Activated CD4-positive, alpha-beta T cell treated with anti-CD3 and anti-CD28 coated beads for 48 hours (primary cell): ENCODE results near the gene DENND2A.
"Not testable (repeated sequence)": the region's sequence is repeated elsewhere in the genome, so short reads cannot be mapped to it uniquely, and the experiment has no call there.

Source experiments
- DNase-seq: peaks from one replicate; pipeline ENCODE4 v3.0.0-alpha.2; 2020

The DENND2A gene

DNA sequence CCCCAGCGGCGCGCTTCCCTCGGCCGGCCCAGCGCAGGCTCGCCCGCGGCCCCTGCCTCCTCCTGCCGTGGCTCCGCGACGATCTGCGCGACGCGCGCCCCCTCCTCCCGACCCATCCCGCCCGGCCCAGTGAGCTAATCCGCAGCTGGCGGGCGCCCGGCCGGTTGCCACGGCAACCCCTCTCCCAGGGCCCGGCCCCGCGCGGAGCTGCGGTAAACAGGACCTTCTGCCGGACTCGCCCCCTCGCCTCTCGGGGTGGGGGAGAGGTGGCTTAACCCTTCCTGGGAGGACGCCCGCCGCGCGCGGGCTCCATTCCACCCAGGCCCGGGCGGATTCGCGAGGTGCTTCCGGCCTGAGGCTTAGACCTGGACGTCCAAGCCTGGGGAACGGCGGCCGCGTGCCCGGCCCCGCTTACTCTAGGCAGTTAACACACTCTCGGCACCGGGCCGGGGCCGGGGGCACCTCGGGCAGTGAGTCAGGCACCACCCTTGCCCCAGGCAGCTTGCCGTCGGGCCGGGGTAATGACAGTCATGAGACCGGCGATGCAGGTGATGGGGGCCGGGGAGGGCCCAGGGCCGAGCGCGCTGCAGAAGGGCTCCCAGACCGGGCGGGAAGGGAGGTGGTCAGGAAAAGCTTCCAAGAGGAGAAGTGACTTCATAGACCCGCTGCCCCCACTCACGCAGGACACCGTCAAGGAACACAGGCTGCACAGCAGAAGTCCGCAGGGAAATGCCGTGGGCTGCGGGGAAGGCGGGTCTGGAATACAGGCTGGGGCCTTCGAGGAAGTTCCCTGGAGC is at the start of gene DENND2A:
DENND2A (minus strand) TSS at position 87 of the 797 bp plus-strand sequence. CDS start 38,416 bp downstream, outside the sequence.
- peak; percentile 13 for DNase-seq

- no peak for DNase-seq
Measured at GRCh38 chr7:140689199-140690152, 48.9 kb upstream of the DENND2A start.

GRCh38 chr7:140688341-140688740 is 47.7 kb upstream of the DENND2A start:
- DNase-seq: no peak

GRCh38 chr7:140686921-140687320 is 46.3 kb upstream of the DENND2A start:
- no peak for DNase-seq

GRCh38 chr7:140685407-140686087 is 44.9 kb upstream of the DENND2A start:
- DNase-seq: no peak

DNA sequence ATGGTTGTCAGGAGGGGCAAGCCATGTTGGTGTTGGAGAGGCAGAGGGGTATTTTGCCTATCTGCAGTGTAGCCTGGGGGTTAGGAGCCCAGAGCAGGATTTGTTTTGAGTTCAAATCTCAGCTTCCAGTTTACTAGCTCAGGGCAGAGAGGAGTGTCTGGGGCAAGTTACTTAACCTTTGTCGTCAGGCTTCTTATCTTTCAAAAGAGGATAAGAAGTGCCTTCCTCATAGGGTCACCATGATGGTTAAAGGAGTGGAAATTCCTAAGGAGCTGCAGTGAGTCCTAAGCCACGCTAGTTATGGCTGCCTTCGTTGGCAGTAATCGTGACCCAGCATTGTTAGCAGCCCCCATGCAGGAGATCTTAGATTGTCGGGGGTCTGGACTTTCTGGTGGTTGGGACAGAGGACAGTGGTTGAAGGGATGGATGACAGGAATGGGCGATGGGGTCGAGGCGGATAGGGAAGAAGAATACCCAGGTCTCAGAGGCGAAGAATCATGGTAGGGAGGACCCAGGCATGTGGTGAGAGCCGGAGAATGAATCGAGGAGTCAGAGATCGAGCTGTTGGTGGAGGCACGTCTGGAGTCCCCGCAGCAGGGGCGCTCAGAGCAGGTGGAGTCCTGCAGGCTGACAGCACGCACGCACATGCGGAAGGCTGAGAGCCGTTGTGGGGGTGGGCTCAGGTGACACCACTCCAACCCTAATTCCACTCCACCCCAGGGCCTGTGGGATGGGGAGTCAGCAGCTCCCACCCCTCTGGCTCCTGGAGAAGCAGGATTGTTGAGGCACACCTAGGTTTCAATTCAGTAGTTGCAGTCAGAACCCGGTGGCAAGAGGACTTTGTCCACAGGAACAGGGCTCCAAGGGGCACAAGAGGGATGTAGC is 43.7 kb upstream of the DENND2A start:
- no peak for DNase-seq

GRCh38 chr7:140683657-140684056 is 43.0 kb upstream of the DENND2A start:
- DNase-seq: no peak

- no peak for DNase-seq
Measured at GRCh38 chr7:140681766-140682165, 41.2 kb upstream of the DENND2A start.

DNA sequence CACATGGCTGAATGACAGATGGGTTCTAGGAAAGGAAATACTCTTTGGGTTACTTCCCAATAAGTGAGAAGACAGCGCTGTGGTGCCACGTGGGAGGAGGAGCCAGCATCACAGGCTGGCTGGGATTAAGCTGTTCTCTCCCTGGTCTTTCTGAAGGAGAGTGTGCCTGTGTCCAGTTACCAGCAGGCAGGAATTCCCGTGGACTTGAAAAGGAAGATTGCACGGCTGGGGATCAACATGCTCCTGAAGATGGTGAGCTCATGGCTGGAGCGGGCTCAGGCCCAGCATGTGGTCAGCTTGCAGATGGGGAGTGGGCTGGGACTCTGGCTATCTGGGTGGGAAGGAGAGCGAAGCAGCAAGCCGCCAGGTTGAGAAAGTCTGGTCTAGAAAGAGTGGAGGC is 40.3 kb upstream of the DENND2A start:
- DNase-seq: no peak

DNA sequence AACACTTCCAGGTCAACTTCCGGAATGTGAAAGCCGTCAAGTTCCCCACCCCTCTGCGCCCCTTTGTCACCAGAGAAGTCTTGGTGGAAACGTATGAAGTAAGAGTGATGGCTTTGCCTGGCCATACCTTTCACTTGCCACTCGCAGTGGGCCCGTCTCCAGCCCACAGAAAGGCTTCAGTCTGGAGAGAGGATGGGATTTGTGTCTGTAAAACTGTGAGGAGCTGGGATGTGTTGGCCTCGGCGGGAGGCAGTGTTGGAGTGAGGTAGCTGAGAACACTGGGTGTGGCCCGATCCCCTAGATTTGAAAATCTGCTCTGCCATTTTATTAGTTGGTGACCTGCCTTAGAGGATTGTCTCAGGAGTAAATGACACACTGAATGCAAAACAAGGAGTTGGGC is 38.6 kb upstream of the DENND2A start:
- no peak for DNase-seq

- DNase-seq: no peak
Measured at GRCh38 chr7:140678816-140679130, 38.2 kb upstream of the DENND2A start.

- DNase-seq: no peak
Measured at GRCh38 chr7:140678081-140678815, 37.6 kb upstream of the DENND2A start.

DNA sequence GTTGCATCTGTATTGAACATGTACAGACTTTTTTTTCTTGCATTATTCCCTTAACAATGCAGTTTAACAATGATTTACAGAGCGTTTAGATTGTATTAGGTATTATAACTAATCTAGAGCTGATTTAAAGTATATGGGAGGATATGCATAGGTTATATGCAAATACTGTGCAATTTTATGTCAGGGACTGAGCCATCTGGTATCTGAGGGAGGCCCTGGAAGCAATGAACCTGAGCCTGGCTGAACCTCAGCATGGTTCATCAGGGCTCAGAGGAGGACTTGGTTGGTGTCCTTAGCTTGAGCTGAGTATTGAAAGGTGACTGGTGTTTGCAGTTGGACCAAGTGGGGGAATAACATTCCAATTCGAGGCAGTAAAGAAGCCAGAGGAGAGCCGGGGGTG is 36.9 kb upstream of the DENND2A start:
- no peak for DNase-seq

GRCh38 chr7:140676956-140677355 is 36.3 kb upstream of the DENND2A start:
- not testable (repeated sequence) for DNase-seq

DNA sequence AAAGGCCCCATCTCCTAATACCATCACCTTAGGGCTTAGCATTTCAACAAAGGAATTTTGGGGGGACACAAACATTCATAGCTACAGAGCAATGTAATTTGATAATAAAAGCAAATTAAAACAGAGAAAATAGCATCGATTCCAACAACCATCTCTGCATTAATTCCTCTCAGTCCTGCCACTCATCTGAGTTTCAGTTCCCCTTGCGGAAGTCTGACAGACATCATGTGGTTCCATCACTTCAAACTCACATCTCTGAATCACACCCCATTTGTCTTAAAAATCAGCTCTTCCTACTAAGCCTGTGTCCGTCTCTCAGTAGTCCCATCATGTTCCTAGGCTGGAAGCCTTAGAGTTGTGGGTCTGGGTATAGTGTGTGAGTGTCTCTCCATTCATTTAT is 35.7 kb upstream of the DENND2A start:
- DNase-seq: no peak

- no peak for DNase-seq
Measured at GRCh38 chr7:140675726-140676125, 35.1 kb upstream of the DENND2A start.

- DNase-seq: no peak
Measured at GRCh38 chr7:140674899-140675701, 34.5 kb upstream of the DENND2A start.

DNA sequence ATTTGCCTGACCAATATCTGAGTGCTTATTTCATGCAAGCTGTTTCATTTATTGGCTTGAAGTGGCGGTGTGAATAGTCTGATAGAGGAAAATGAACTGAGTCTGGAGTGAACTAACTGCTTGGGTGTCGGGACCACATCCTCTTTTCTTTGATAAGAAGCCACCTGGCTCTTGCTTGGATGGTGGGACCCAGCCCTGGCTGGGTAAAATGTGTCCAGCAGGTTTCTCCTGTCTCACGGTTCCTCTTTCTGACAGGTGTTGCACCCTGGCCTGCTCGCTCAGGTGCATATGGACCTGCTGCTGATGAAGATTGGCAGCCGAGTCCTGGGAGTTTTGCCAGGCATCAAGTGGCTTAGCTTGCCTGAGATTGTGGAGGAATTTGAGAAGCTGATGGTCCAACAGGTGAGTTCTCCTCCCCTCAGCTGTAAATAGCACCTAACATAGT is 33.8 kb upstream of the DENND2A start:
- no peak for DNase-seq

DNA sequence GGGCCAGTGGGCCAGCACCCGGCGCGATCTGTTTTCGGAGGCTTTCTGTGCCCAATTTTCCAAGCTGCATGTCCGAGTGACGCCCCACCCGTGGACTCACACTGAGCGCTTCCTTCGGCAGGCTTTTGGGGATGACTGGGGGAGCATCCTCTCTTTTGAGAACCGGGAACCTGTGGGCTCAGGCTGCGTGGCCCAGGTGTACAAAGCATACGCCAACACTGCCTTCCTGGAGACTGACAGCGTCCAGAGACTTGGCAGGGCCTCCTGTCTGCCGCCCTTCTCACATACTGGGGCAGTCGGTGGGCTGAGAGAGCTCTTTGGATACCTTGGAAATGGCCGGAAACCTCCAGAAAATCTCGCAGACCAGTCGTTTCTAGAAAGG is 33.2 kb upstream of the DENND2A start:
- no peak for DNase-seq

DNA sequence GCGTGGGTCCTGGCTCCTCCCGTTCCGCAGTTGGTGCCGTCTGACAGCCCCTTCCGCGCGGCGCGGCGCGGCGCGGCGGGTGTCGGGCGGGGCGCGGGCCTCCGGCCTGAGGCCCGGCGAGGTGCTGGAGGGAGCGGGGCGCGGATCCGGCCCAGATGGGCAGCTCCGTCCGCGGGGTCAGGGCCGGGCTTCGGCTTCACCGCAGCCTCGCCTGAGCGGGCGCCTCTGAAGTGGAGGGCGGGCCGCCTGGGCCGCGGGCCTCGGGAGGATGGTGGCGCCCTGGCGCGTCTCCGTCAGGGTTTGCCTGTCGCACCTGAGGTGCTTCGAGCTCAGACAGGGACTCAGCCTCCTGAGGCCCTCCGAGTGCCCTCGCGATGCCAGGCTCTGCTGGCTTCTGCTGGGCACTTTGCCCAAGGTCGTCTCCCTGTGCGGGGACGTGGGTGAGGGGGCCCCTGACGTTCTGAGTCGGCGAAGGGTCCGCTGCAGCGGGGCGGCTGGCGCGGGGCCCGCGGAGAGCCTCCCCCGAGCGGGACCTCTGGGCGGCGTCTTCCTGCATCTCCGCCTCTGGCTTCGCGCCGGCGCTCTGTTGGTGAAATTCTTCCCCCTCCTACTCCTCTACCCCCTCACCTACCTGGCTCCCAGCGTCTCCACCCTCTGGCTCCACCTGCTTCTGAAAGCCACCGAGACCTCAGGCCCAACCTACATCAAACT is 32.6 kb upstream of the DENND2A start:
- peak; percentile 65 for DNase-seq
